Astrocyte (in vitro differentiated cells and primary cell): Measurements from ENCODE around the gene ZNF132. TPM values are rescaled to one million over a fixed set of nuclear protein-coding genes. Genes with fewer than 3 reads are reported as not detected.

Source experiments
- DNase-seq: peaks from one replicate; pipeline ENCODE4 v3.0.0-alpha.2; 2010; ENCODE audit warnings: low read depth
- FAIRE-seq: peaks from 2 replicates; lab custom pipeline; 2011; peaks lifted over from hg19 to GRCh38; lab: Jason Lieb, UNC
- H2AFZ ChIP-seq: 2 replicates; pipeline ENCODE4 v1.6.0; 2012; ENCODE audit warnings: low read depth, low read length, inconsistent platforms
- H3K27ac ChIP-seq: 2 replicates; pipeline ENCODE4 v1.5.1; 2011; ENCODE audit warnings: low read depth, low read length, inconsistent platforms
- H3K27me3 ChIP-seq: 2 replicates; pipeline ENCODE4 v1.6.0; 2011; ENCODE audit warnings: low read length, inconsistent platforms; ENCODE audit not compliant: insufficient read depth
- H3K36me3 ChIP-seq: 2 replicates; pipeline ENCODE4 v1.5.1; 2011; ENCODE audit warnings: low read length, inconsistent platforms; ENCODE audit not compliant: insufficient read depth
- H3K4me1 ChIP-seq: 2 replicates; pipeline ENCODE4 v1.5.1; 2011; ENCODE audit warnings: low read length, inconsistent platforms; ENCODE audit not compliant: insufficient read depth
- H3K4me2 ChIP-seq: 2 replicates; pipeline ENCODE4 v1.6.0; 2012; ENCODE audit warnings: low read length, inconsistent platforms
- H3K4me3 ChIP-seq: 2 replicates; pipeline ENCODE4 v1.5.1; 2011; ENCODE audit warnings: low read depth, mild to moderate bottlenecking, low read length, inconsistent platforms; ENCODE audit not compliant: insufficient read depth
- H3K79me2 ChIP-seq: 2 replicates; pipeline ENCODE4 v1.6.0; 2012; ENCODE audit warnings: mild to moderate bottlenecking, low read length, inconsistent platforms; ENCODE audit not compliant: insufficient read depth
- H3K9ac ChIP-seq: 2 replicates; pipeline ENCODE4 v1.6.0; 2012; ENCODE audit warnings: mild to moderate bottlenecking, low read length, inconsistent platforms
- H3K9me3 ChIP-seq: 2 replicates; pipeline ENCODE4 v1.5.1; 2012; ENCODE audit warnings: low read depth, mild to moderate bottlenecking, low read length, inconsistent platforms; ENCODE audit not compliant: insufficient read depth
- H4K20me1 ChIP-seq: 2 replicates; pipeline ENCODE4 v1.6.0; 2012; ENCODE audit warnings: low read length, inconsistent platforms; ENCODE audit not compliant: insufficient read depth
- H3K27ac Mint-ChIP-seq: one replicate; pipeline ENCODE4 v1.8.0; 2021; ENCODE audit warnings: mild to moderate bottlenecking, mixed read lengths; ENCODE audit not compliant: unreplicated experiment
- H3K27me3 Mint-ChIP-seq: one replicate; pipeline ENCODE4 v1.8.0; 2021; ENCODE audit warnings: low read depth, mixed read lengths; ENCODE audit not compliant: unreplicated experiment
- H3K36me3 Mint-ChIP-seq: one replicate; pipeline ENCODE4 v1.8.0; 2021; ENCODE audit warnings: low read depth, mixed read lengths; ENCODE audit not compliant: unreplicated experiment
- H3K4me1 Mint-ChIP-seq: one replicate; pipeline ENCODE4 v1.8.0; 2021; ENCODE audit warnings: low read depth, mixed read lengths; ENCODE audit not compliant: unreplicated experiment
- H3K4me3 Mint-ChIP-seq: one replicate; pipeline ENCODE4 v1.8.0; 2021; ENCODE audit warnings: mild to moderate bottlenecking, moderate library complexity, mixed read lengths; ENCODE audit not compliant: unreplicated experiment
- H3K9me3 Mint-ChIP-seq: one replicate; pipeline ENCODE4 v1.8.0; 2021; ENCODE audit warnings: mild to moderate bottlenecking, mixed read lengths; ENCODE audit not compliant: unreplicated experiment
- CTCF ChIP-seq: IDR thresholded peaks from 2 replicates; pipeline ENCODE4 v1.5.1; 2011; ENCODE audit warnings: low read depth, mild to moderate bottlenecking, inconsistent platforms, low read length, moderate library complexity; ENCODE audit not compliant: insufficient read depth
- EZH2 ChIP-seq: IDR thresholded peaks from 2 replicates; pipeline ENCODE4 v1.6.1; 2012; ENCODE audit warnings: mild to moderate bottlenecking, low read length, inconsistent platforms; ENCODE audit not compliant: insufficient read depth
- total RNA-seq: library from RNA; stranded (reverse); gene quantifications from 2 replicates; pipeline ENCODE4 v1.2.1, GENCODE V29; 2021

The ZNF132 gene
- total RNA-seq, 1 donor from 2014 or later, result 1.9 TPM

GRCh38 chr19:58482372-58482771 is 42.4 kb upstream of the ZNF132 start:
- TF ChIP-seq EZH2 (no peak), CTCF (no peak)
- FAIRE-seq (no peak), DNase-seq (no peak)
- Histone ChIP-seq H3K27ac (no peak overlapping the region), H4K20me1 (no peaks in the 10 kb centered on the region), H3K4me1 (no peaks in the 10 kb centered on the region), H3K9ac (no peak overlapping the region), H3K4me2 (no peak overlapping the region), H3K79me2 (no peaks in the 10 kb centered on the region), H3K4me3 (no peak overlapping the region), H3K9me3 (no peaks in the 10 kb centered on the region), H3K36me3 (no peaks in the 10 kb centered on the region), H2AFZ (no peak overlapping the region), H3K27me3 (no peaks in the 10 kb centered on the region)
- H3K27ac Mint-ChIP-seq, result no peak overlapping the region
- no peak overlapping the region for H3K4me3 Mint-ChIP-seq
- H3K27me3 Mint-ChIP-seq, result no peaks in the 10 kb centered on the region
- no peaks in the 10 kb centered on the region for H3K9me3 Mint-ChIP-seq
- H3K36me3 Mint-ChIP-seq, result peaks cover 9% of the 10 kb centered on the region
- no peaks in the 10 kb centered on the region for H3K4me1 Mint-ChIP-seq

- Histone ChIP-seq H3K36me3 (no peaks in the 10 kb centered on the region), H3K27ac (no peak overlapping the region), H2AFZ (no peak overlapping the region), H3K27me3 (no peaks in the 10 kb centered on the region), H3K4me3 (no peak overlapping the region), H3K9ac (no peak overlapping the region), H3K4me2 (no peak overlapping the region), H3K79me2 (no peaks in the 10 kb centered on the region), H3K9me3 (no peaks in the 10 kb centered on the region), H4K20me1 (no peaks in the 10 kb centered on the region), H3K4me1 (peaks cover 8% of the 10 kb centered on the region)
- FAIRE-seq (no peak), DNase-seq (no peak)
- Mint-ChIP-seq H3K27me3 (no peaks in the 10 kb centered on the region), H3K36me3 (peaks cover 9% of the 10 kb centered on the region), H3K4me3 (no peak overlapping the region), H3K4me1 (peaks cover 4% of the 10 kb centered on the region), H3K27ac (no peak overlapping the region), H3K9me3 (no peaks in the 10 kb centered on the region)
- TF ChIP-seq EZH2 (no peak), CTCF (no peak)
Observed at GRCh38 chr19:58480831-58481230, 40.9 kb upstream of the ZNF132 start.

- H3K9me3 ChIP-seq, result no peaks in the 10 kb centered on the region
- Mint-ChIP-seq H3K36me3 (peaks cover 9% of the 10 kb centered on the region), H3K27me3 (no peaks in the 10 kb centered on the region), H3K27ac (no peak overlapping the region), H3K4me3 (no peak overlapping the region), H3K9me3 (no peaks in the 10 kb centered on the region), H3K4me1 (peaks cover 5% of the 10 kb centered on the region)
- no peak overlapping the region for H2AFZ ChIP-seq
- TF ChIP-seq CTCF (no peak), EZH2 (no peak)
- H3K9ac ChIP-seq, result no peak overlapping the region
- H3K27me3 ChIP-seq, result no peaks in the 10 kb centered on the region
- DNase-seq (no peak), FAIRE-seq (no peak)
- no peaks in the 10 kb centered on the region for H3K79me2 ChIP-seq
- H3K4me1 ChIP-seq, result peaks cover 9% of the 10 kb centered on the region
- H3K4me3 ChIP-seq, result no peak overlapping the region
- no peak overlapping the region for H3K4me2 ChIP-seq
- H4K20me1 ChIP-seq, result no peaks in the 10 kb centered on the region
- H3K27ac ChIP-seq, result no peak overlapping the region
- no peaks in the 10 kb centered on the region for H3K36me3 ChIP-seq
Observed at GRCh38 chr19:58480481-58480830, 40.5 kb upstream of the ZNF132 start.
